HEK293 (cell line): ENCODE data around the gene MYH13.

Experiments
- CTCF ChIA-PET: fragments of 350-600 bp; formaldehyde crosslinking; extraction: SDS; loops from one replicate; lab custom pipeline; 2021; ENCODE audit warnings: antibody characterized with exemption; lab: Yijun Ruan, JAX
- POLR2A ChIA-PET: fragments of 300-600 bp; formaldehyde crosslinking; extraction: SDS; loops from one replicate; lab custom pipeline; 2020; ENCODE audit warnings: antibody characterized with exemption, inconsistent platforms; lab: Yijun Ruan, JAX
- H3K27ac ChIP-seq: fragments of 200-500 bp; sonication (Bioruptor generic); 2 replicates; pipeline ENCODE4 v1.5.1; 2014; ENCODE audit warnings: low read depth, low read length, control low read depth, inconsistent platforms; ENCODE audit errors: extremely low read depth
- H3K36me3 ChIP-seq, 2 experiments: fragments of 200-500 bp in 1 of 2; sonication (Bioruptor generic) in 1 of 2; 1 replicate in 1 of 2; 2 replicates in 1 of 2; pipeline ENCODE4 v1.5.1; 2014 to 2017; ENCODE audit warnings: inconsistent platforms in 2 of 2, low read length in 2 of 2; ENCODE audit not compliant: control insufficient read depth in 2 of 2, insufficient read depth in 1 of 2
- H3K4me1 ChIP-seq: fragments of 200-500 bp; sonication (Bioruptor generic); 2 replicates; pipeline ENCODE4 v1.5.1; 2014; ENCODE audit warnings: mild to moderate bottlenecking, low read length, inconsistent platforms; ENCODE audit not compliant: control insufficient read depth, insufficient read depth
- H3K4me3 ChIP-seq: 2 replicates; pipeline ENCODE4 v1.5.1; 2011; ENCODE audit warnings: low read depth, mild to moderate bottlenecking, control low read depth, low read length, moderate library complexity
- H3K9me3 ChIP-seq: fragments of 200-500 bp; sonication (Bioruptor generic); 2 replicates; pipeline ENCODE4 v1.5.1; 2014; ENCODE audit warnings: low read depth, low read length, inconsistent platforms; ENCODE audit not compliant: control insufficient read depth, insufficient read depth
- GLI2 ChIP-seq: fragments of 450-650 bp; formaldehyde crosslinking; IDR thresholded peaks from 2 replicates; pipeline ENCODE4; 2017; ENCODE audit warnings: missing biosample characterization, missing genetic modification characterization, low read depth, borderline replicate concordance
- KLF7 ChIP-seq: fragments of 450-650 bp; formaldehyde crosslinking; IDR thresholded peaks from 2 replicates; pipeline ENCODE4 v1.5.1; 2016; ENCODE audit warnings: missing biosample characterization, missing genetic modification characterization, borderline replicate concordance
- KLF8 ChIP-seq: fragments of 450-650 bp; formaldehyde crosslinking; IDR thresholded peaks from 2 replicates; pipeline ENCODE4 v1.5.1; 2016; ENCODE audit warnings: missing biosample characterization, missing genetic modification characterization
- REPIN1 ChIP-seq: fragments of 450-650 bp; formaldehyde crosslinking; IDR thresholded peaks from 2 replicates; pipeline ENCODE4 v1.5.1; 2017; ENCODE audit warnings: missing biosample characterization, missing genetic modification characterization, low read depth
- TCF7L2 ChIP-seq: IDR thresholded peaks from 2 replicates; pipeline ENCODE4 v1.6.1; 2011; ENCODE audit warnings: low read depth, mild to moderate bottlenecking, inconsistent platforms, low read length, moderate library complexity, borderline replicate concordance
- ZBTB21 ChIP-seq: fragments of 450-650 bp; formaldehyde crosslinking; IDR thresholded peaks from 2 replicates; pipeline ENCODE4 v1.5.1; 2017; ENCODE audit warnings: missing biosample characterization, missing genetic modification characterization
- ZFP3 ChIP-seq: fragments of 450-650 bp; formaldehyde crosslinking; IDR thresholded peaks from 2 replicates; pipeline ENCODE4 v1.5.1; 2016; ENCODE audit warnings: low read depth, missing biosample characterization, missing genetic modification characterization
- ZNF10 ChIP-seq: fragments of 450-650 bp; formaldehyde crosslinking; IDR thresholded peaks from 2 replicates; pipeline ENCODE4 v1.5.1; 2017; ENCODE audit warnings: missing biosample characterization, missing genetic modification characterization
- ZNF157 ChIP-seq: fragments of 450-650 bp; formaldehyde crosslinking; IDR thresholded peaks from 2 replicates; pipeline ENCODE4 v1.5.1; 2016; ENCODE audit warnings: missing biosample characterization, missing genetic modification characterization
- ZNF175 ChIP-seq: fragments of 450-650 bp; formaldehyde crosslinking; IDR thresholded peaks from 2 replicates; pipeline ENCODE4 v1.5.1; 2016; ENCODE audit warnings: missing biosample characterization, missing genetic modification characterization
- ZNF202 ChIP-seq: fragments of 450-650 bp; formaldehyde crosslinking; IDR thresholded peaks from 2 replicates; pipeline ENCODE4 v1.5.1; 2016; ENCODE audit warnings: missing biosample characterization, missing genetic modification characterization, borderline replicate concordance
- ZNF23 ChIP-seq: fragments of 450-650 bp; formaldehyde crosslinking; IDR thresholded peaks from 2 replicates; pipeline ENCODE4 v1.5.1; 2016; ENCODE audit warnings: missing biosample characterization, missing genetic modification characterization, borderline replicate concordance
- ZNF24 ChIP-seq: fragments of 450-650 bp; formaldehyde crosslinking; IDR thresholded peaks from 2 replicates; pipeline ENCODE4 v1.5.1; 2016; ENCODE audit warnings: missing biosample characterization, missing genetic modification characterization
- ZNF341 ChIP-seq: fragments of 450-650 bp; formaldehyde crosslinking; IDR thresholded peaks from 2 replicates; pipeline ENCODE4; 2016; ENCODE audit warnings: low read depth, missing biosample characterization, missing genetic modification characterization
- ZNF433 ChIP-seq: fragments of 450-650 bp; formaldehyde crosslinking; IDR thresholded peaks from 2 replicates; pipeline ENCODE4 v1.5.1; 2016; ENCODE audit warnings: missing biosample characterization, missing genetic modification characterization, low read depth
- ZNF48 ChIP-seq: fragments of 450-650 bp; formaldehyde crosslinking; IDR thresholded peaks from 2 replicates; pipeline ENCODE4 v1.5.1; 2016; ENCODE audit warnings: missing biosample characterization, missing genetic modification characterization
- ZNF623 ChIP-seq: fragments of 450-650 bp; formaldehyde crosslinking; IDR thresholded peaks from 2 replicates; pipeline ENCODE4 v1.5.1; 2016; ENCODE audit warnings: missing biosample characterization, missing genetic modification characterization
- ZNF629 ChIP-seq: fragments of 450-650 bp; formaldehyde crosslinking; IDR thresholded peaks from 2 replicates; pipeline ENCODE4 v1.5.1; 2017; ENCODE audit warnings: missing biosample characterization, missing genetic modification characterization
- ZNF776 ChIP-seq: fragments of 450-650 bp; formaldehyde crosslinking; IDR thresholded peaks from 2 replicates; pipeline ENCODE4 v1.5.0; 2017; ENCODE audit warnings: missing biosample characterization, missing genetic modification characterization, borderline replicate concordance
- ZNF837 ChIP-seq: fragments of 450-650 bp; formaldehyde crosslinking; IDR thresholded peaks from 2 replicates; pipeline ENCODE4 v1.5.1; 2016; ENCODE audit warnings: missing biosample characterization, missing genetic modification characterization
- ZSCAN30 ChIP-seq: fragments of 450-650 bp; IDR thresholded peaks from 2 replicates; pipeline ENCODE4 v1.5.1; 2018; ENCODE audit warnings: missing biosample characterization, mild to moderate bottlenecking, missing genetic modification characterization, moderate library complexity
- TF ChIP-seq, protein P1 (sequence below): fragments of 450-650 bp; formaldehyde crosslinking; IDR thresholded peaks from 2 replicates; pipeline ENCODE4 v1.5.1; 2016; ENCODE audit warnings: missing biosample characterization, missing genetic modification characterization
- TF ChIP-seq, protein P2 (sequence below): fragments of 450-650 bp; formaldehyde crosslinking; IDR thresholded peaks from 2 replicates; pipeline ENCODE4 v1.5.1; 2016; ENCODE audit warnings: missing biosample characterization, missing genetic modification characterization
- TF ChIP-seq, protein P3 (sequence below): fragments of 450-650 bp; formaldehyde crosslinking; IDR thresholded peaks from 2 replicates; pipeline ENCODE4 v1.5.1; 2017; ENCODE audit warnings: missing biosample characterization, missing genetic modification characterization
- TF ChIP-seq, protein P4 (sequence below): fragments of 450-650 bp; formaldehyde crosslinking; IDR thresholded peaks from 2 replicates; pipeline ENCODE4 v1.5.0; 2017; ENCODE audit warnings: missing biosample characterization, missing genetic modification characterization, borderline replicate concordance

The MYH13 gene

DNA sequence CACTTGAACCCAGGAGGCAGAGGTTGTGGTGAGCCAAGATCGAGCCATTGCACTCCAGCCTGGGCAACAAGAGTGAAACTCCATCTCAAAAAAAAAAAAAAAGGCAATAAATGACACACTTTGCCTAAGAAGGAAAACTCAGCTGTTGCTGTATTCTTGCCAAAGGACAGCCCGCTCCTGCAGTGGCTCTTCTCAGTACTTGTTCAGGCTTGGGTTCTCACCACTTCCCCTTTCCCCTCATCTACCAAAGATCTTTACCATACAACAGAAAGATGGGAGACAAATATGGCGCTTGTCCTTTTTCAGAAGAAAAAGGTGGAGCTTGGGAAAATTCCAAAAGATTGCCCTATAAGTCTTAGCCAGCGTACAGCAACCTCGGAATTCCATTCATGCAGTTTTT is 58.5 kb downstream of the MYH13 start (continued):
- TF ChIP-seq, protein P1, sequence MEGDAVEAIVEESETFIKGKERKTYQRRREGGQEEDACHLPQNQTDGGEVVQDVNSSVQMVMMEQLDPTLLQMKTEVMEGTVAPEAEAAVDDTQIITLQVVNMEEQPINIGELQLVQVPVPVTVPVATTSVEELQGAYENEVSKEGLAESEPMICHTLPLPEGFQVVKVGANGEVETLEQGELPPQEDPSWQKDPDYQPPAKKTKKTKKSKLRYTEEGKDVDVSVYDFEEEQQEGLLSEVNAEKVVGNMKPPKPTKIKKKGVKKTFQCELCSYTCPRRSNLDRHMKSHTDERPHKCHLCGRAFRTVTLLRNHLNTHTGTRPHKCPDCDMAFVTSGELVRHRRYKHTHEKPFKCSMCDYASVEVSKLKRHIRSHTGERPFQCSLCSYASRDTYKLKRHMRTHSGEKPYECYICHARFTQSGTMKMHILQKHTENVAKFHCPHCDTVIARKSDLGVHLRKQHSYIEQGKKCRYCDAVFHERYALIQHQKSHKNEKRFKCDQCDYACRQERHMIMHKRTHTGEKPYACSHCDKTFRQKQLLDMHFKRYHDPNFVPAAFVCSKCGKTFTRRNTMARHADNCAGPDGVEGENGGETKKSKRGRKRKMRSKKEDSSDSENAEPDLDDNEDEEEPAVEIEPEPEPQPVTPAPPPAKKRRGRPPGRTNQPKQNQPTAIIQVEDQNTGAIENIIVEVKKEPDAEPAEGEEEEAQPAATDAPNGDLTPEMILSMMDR (tag by site-specific recombination): no peak
- TF ChIP-seq ZNF623: no peak

DNA sequence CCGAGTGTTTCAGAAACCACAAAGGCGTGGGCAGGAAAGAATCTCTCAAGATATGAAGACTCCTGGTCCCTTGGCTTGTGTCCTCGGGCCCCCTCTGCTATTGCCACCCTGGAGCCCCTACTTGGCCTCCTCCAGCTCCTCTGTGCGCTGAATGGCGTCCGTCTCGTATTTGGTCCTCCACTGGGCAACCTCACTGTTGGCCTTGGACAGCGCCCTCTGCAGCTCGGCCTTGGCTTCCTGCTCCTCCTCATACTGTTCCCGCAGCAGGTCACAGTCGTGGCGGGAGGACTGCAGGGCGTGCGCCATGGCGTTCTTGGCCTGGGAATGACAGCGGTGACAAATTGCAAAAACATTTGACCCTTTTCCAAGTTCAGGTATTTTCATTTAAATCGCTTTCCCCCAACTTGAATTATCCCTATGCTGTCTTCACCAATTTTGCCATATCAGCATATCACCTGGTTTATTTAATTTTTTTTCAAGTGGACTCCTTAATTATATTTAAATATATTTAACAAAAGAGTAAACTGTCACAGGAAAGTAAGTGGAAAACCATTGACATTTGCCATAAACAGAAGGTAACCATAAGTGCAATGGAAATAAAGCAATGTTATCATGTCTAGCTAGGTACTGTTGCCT is 59.7 kb downstream of the MYH13 start:
- Histone ChIP-seq H3K9me3 (no peaks in the 10 kb centered on the region), H3K27ac (no peak overlapping the region), H3K4me1 (no peaks in the 10 kb centered on the region), H3K36me3 (no peaks in the 10 kb centered on the region), H3K4me3 (no peak overlapping the region)
- ChIA-PET CTCF (interaction anchor here (0.6 to 11.4 kb wide), 3 partner anchors 17 to 348 kb away, joined by 3 to 164 read pairs (median 8); no protein-coding TSS in a partner anchor), POLR2A (no interaction called here)
- TF ChIP-seq, protein P2, sequence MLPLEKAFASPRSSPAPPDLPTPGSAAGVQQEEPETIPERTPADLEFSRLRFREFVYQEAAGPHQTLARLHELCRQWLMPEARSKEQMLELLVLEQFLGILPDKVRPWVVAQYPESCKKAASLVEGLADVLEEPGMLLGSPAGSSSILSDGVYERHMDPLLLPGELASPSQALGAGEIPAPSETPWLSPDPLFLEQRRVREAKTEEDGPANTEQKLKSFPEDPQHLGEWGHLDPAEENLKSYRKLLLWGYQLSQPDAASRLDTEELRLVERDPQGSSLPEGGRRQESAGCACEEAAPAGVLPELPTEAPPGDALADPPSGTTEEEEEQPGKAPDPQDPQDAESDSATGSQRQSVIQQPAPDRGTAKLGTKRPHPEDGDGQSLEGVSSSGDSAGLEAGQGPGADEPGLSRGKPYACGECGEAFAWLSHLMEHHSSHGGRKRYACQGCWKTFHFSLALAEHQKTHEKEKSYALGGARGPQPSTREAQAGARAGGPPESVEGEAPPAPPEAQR: no peak
- TF ChIP-seq ZNF48 (tag by site-specific recombination) (no peak), ZFP3 (tag by site-specific recombination) (no peak), ZNF433 (tag by site-specific recombination) (no peak), ZNF10 (tag by site-specific recombination) (no peak), ZNF776 (tag by site-specific recombination) (no peak), REPIN1 (tag by site-specific recombination) (no peak), ZNF175 (tag by site-specific recombination) (no peak), ZNF629 (tag by site-specific recombination) (no peak), GLI2 (tag by site-specific recombination) (no peak), ZNF837 (tag by site-specific recombination) (no peak), ZNF341 (tag by site-specific recombination) (no peak), ZNF23 (no peak), KLF7 (tag by site-specific recombination) (no peak), ZSCAN30 (tag by site-specific recombination) (no peak)

DNA sequence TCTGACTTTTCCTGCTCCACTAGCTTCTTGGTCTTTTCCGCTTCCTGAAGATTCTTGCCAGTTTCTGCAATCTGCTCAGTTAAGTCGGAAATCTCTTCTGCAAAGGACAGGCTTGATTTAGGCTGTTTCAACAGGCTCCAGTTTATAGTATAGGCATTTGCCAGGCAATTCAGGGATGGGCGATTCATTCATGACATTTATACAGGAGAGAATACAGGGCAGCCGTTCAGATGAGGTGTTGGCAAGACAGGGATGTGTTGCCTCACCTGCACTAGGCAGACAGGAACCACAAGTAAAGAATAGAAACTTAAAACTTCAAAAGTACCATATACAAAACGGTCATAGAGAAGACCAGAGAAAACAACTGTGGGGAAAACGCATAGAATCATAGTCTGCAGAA is 61.7 kb downstream of the MYH13 start:
- Histone ChIP-seq H3K4me1 (no peaks in the 10 kb centered on the region), H3K4me3 (no peak overlapping the region), H3K9me3 (no peaks in the 10 kb centered on the region), H3K27ac (no peak overlapping the region), H3K36me3 (no peaks in the 10 kb centered on the region)
- ChIA-PET CTCF (interaction anchor here (0.7 to 11.4 kb wide), 3 partner anchors 9 to 305 kb away, joined by 3 to 164 read pairs (median 4); no protein-coding TSS in a partner anchor), POLR2A (no interaction called here)
- TF ChIP-seq ZBTB21 (tag by site-specific recombination) (no peak), ZNF157 (tag by site-specific recombination) (no peak), TCF7L2 (no peak), KLF8 (tag by site-specific recombination) (no peak), ZNF202 (tag by site-specific recombination) (no peak), ZNF24 (tag by site-specific recombination) (no peak)
- TF ChIP-seq, protein P3, sequence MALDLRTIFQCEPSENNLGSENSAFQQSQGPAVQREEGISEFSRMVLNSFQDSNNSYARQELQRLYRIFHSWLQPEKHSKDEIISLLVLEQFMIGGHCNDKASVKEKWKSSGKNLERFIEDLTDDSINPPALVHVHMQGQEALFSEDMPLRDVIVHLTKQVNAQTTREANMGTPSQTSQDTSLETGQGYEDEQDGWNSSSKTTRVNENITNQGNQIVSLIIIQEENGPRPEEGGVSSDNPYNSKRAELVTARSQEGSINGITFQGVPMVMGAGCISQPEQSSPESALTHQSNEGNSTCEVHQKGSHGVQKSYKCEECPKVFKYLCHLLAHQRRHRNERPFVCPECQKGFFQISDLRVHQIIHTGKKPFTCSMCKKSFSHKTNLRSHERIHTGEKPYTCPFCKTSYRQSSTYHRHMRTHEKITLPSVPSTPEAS (tag by site-specific recombination): no peak
- TF ChIP-seq, protein P1 (tag by site-specific recombination): no peak
- TF ChIP-seq, protein P4, sequence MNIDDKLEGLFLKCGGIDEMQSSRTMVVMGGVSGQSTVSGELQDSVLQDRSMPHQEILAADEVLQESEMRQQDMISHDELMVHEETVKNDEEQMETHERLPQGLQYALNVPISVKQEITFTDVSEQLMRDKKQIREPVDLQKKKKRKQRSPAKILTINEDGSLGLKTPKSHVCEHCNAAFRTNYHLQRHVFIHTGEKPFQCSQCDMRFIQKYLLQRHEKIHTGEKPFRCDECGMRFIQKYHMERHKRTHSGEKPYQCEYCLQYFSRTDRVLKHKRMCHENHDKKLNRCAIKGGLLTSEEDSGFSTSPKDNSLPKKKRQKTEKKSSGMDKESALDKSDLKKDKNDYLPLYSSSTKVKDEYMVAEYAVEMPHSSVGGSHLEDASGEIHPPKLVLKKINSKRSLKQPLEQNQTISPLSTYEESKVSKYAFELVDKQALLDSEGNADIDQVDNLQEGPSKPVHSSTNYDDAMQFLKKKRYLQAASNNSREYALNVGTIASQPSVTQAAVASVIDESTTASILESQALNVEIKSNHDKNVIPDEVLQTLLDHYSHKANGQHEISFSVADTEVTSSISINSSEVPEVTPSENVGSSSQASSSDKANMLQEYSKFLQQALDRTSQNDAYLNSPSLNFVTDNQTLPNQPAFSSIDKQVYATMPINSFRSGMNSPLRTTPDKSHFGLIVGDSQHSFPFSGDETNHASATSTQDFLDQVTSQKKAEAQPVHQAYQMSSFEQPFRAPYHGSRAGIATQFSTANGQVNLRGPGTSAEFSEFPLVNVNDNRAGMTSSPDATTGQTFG (tag by site-specific recombination): no peak
